Measurements from ENCODE around the gene DNAJB2.

DNA sequence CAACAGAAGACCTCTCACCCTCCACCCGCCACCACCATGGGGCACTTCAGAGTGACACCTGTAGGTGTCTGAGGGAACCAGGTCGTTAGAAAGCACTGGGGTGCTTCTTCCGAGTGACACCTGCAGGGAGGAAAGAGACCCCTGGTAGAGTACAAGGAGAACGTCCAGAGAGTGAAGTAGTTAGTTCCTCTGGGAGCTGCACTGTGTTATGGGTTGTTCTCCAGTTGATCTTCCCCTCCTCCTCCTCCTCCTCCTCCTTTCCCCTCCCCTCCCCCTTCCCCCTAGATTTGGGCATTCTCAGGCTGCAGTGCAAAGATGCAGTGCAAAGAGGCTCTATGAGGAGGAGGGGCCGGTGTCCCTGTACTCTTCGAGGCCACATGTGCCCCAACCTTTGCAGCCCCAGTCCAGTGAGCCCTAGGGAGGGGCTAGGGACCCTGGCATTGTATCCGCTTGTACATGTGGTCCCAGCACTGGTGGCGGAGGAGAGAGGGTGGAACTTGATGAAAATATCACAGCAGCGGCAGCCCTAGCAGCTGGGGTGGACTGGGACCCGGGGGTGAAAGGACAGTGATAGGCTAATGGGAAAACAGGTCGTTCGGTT is 850 bp downstream of the DNAJB2 start:
- TF ChIP-seq, protein P1, sequence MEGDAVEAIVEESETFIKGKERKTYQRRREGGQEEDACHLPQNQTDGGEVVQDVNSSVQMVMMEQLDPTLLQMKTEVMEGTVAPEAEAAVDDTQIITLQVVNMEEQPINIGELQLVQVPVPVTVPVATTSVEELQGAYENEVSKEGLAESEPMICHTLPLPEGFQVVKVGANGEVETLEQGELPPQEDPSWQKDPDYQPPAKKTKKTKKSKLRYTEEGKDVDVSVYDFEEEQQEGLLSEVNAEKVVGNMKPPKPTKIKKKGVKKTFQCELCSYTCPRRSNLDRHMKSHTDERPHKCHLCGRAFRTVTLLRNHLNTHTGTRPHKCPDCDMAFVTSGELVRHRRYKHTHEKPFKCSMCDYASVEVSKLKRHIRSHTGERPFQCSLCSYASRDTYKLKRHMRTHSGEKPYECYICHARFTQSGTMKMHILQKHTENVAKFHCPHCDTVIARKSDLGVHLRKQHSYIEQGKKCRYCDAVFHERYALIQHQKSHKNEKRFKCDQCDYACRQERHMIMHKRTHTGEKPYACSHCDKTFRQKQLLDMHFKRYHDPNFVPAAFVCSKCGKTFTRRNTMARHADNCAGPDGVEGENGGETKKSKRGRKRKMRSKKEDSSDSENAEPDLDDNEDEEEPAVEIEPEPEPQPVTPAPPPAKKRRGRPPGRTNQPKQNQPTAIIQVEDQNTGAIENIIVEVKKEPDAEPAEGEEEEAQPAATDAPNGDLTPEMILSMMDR (IDR thresholded peaks at IDR 0.05; ENCODE audit: low read depth, low read length) = peak; percentile 0
- TF ChIP-seq, protein P2, sequence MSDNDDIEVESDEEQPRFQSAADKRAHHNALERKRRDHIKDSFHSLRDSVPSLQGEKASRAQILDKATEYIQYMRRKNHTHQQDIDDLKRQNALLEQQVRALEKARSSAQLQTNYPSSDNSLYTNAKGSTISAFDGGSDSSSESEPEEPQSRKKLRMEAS (IDR thresholded peaks at IDR 0.05; ENCODE audit: low read depth, low read length) = no peak
- TF ChIP-seq POLR2A (IDR thresholded peaks at IDR 0.05; ENCODE audit: extremely low read depth, insufficient read length) (no peak), MYC (IDR thresholded peaks at IDR 0.05; ENCODE audit: low read depth, low read length) (no peak)
